ENCODE results near the gene SOCS2.

- TF ChIP-seq CTCF (IDR thresholded peaks at IDR 0.05) (no peak), POLR2A (IDR thresholded peaks at IDR 0.05) (no peak), EP300 (IDR thresholded peaks at IDR 0.05) (no peak)
Measured at GRCh38 chr12:93587611-93588010, 15.1 kb downstream of the SOCS2 start.
